GM19043 (cell line): ENCODE data around the gene TMC2.
"Not testable (repeated sequence)": the region's sequence is repeated elsewhere in the genome, so short reads cannot be mapped to it uniquely, and the experiment has no call there.

Source experiments
- ATAC-seq: cut with Tn5 transposase; IDR thresholded peaks from one replicate; pipeline ENCODE4 v1.9.1; 2021; ENCODE audit warnings: low read depth; ENCODE audit not compliant: unreplicated experiment

The TMC2 gene

GRCh38 chr20:2536560-2536986 lies at the start of gene TMC2:
TSS of gene TMC2 (plus strand) at chr20:2536573. CDS start at chr20:2536622, 49 bp downstream.
- ATAC-seq = no peak

- ATAC-seq = not testable (repeated sequence)
Observed at GRCh38 chr20:2502808-2503384, 33.5 kb upstream of the TMC2 start.

GRCh38 chr20:2504803-2505202 lies 31.6 kb upstream of the TMC2 start:
- ATAC-seq = not testable (repeated sequence)

DNA sequence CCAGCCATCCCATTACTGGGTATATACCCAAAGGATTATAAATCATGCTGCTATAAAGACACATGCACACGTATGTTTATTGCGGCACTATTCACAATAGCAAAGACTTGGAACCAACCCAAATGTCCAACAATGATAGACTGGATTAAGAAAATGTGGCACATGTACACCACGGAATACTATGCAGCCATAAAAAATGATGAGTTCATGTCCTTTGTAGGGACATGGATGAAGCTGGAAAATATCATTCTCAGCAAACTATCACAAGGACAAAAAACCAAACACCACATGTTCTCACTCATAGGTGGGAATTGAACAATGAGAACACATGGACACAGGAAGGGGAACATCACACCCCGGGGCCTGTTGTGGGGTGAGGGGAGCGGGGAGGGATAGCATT lies 29.9 kb upstream of the TMC2 start:
- ATAC-seq = not testable (repeated sequence)

DNA sequence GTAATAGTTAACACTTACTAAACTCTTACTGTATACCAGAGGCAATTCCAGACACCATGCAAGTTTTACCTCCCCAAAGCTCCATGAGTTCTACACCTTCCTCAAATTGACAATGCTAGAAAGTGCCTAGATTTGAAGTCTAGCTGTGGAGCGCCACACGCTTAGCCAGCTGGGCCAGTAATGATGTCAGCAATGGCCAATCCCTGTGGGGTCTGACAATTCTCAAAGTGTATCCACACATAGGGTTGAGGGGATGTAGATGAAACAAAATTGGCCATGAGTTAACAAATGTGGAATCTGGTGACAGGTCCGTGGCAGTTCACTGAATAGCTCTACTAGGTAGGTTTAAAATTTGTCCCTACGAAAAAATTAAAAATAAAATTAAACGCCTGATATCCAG lies 28.9 kb upstream of the TMC2 start:
- no peak for ATAC-seq

GRCh38 chr20:2507875-2508630 lies 28.3 kb upstream of the TMC2 start:
- no peak for ATAC-seq

GRCh38 chr20:2508631-2509467 lies 27.5 kb upstream of the TMC2 start, which contains the start of gene ZNF343:
TSS of gene ZNF343 (minus strand) at chr20:2508915. CDS start at chr20:2493895, 15,020 bp downstream.
- peak; percentile 94 for ATAC-seq

DNA sequence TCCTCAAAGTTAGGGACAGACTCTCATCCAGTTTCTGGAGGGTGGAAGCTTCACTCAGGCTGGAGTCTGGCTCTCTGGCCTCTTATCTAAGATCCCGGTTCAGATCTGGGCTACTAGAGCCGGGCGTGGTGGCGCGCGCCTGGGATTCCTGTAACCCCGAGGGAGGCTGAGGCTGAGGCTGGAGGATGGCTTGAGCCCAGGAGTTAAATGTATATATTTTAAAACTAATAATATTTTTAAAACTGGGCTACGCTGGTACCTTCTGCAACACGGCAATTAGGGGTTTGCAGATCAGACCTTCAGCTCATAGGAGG lies 26.9 kb upstream of the TMC2 start:
- ATAC-seq = no peak

- ATAC-seq = no peak
Observed at GRCh38 chr20:2509794-2510193, 26.6 kb upstream of the TMC2 start.

DNA sequence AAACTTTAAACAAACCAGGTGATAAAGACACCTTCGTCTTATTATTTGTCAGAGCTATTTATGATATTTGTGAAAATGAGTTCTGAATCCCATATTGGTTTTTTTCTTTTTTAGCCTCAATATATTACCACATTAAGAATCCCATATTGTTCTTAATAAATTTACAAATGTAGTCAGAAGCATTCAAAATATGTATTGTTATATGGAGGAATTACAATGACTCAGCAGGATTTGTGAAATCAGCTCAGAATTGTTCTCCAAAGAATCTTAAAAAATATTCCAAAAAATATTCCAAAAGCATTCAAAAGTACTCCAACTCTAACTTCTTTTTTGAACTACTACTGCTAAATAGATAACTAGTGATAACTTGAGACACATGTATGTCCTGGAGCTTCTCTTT lies 21.2 kb upstream of the TMC2 start:
- ATAC-seq = no peak

- no peak for ATAC-seq
Observed at GRCh38 chr20:2516399-2516798, 20.0 kb upstream of the TMC2 start.

- no peak for ATAC-seq
Observed at GRCh38 chr20:2518096-2518495, 18.3 kb upstream of the TMC2 start.

DNA sequence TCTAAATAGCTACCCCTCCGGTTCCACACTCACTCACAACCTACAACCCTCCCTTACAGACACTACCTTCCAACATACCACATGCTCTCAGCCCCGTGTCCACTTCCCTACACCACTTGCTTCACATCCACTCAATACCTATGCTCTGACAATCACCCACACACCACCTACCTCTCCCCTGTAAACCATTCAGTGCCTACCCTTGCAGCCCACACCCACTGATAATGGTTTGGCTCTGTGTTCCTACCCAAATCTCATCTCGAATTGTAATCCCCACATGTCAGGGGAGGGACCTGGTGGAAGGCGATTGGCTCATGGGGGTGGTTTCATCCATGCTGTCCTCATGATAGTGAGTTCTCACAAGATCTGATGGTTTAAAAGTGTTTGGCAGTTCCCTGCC lies 17.8 kb upstream of the TMC2 start:
- ATAC-seq = no peak

DNA sequence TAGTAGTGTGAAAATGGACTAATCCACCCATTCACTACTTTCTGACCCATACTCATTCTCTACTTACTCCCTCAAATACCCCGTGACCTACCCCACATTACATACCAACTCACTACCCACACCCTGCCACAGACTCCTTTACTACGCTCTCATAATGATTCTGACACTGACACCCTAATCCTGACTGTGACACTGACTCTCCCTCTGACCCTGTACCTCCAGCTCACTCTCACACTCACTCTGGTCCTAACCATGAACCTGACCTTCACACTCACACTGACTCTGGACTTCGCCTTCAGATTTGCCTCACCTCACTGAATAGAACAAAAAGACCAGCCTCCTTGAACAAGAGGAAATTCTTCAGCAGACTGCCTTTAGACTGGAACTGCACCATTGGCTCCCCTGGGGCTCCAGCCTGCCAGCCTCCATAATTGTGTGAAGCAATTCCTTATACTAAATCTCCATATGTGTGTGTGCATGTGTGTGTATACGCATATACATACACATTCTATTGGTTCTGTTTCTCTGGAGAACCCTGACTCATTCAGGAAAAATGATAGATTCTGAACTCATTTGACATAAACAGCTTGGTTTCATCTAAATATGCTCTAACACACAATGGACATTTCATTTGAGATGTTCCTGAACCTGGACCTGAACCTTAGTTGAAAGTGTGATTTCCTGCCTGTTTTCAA lies 17.1 kb upstream of the TMC2 start:
- ATAC-seq = no peak

DNA sequence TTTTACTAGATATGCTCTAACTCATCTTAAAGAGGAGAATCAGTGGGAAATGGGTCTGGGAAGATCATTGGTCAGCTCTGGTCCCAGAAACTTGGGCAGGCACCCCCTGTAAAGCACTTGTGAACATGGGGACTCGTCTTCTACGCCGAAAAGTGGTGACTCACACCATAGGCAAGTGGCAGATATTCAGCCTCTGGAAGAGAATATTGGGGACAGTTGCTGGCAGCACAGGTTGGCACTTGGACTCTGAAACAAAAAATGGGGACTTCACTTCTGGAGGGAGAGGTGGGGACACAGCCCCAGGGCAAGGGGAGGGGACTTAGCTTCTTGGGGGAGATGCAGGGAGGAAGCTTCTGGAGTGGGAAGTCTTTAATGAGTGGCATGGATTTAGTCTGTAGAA lies 15.8 kb upstream of the TMC2 start:
- ATAC-seq = no peak

DNA sequence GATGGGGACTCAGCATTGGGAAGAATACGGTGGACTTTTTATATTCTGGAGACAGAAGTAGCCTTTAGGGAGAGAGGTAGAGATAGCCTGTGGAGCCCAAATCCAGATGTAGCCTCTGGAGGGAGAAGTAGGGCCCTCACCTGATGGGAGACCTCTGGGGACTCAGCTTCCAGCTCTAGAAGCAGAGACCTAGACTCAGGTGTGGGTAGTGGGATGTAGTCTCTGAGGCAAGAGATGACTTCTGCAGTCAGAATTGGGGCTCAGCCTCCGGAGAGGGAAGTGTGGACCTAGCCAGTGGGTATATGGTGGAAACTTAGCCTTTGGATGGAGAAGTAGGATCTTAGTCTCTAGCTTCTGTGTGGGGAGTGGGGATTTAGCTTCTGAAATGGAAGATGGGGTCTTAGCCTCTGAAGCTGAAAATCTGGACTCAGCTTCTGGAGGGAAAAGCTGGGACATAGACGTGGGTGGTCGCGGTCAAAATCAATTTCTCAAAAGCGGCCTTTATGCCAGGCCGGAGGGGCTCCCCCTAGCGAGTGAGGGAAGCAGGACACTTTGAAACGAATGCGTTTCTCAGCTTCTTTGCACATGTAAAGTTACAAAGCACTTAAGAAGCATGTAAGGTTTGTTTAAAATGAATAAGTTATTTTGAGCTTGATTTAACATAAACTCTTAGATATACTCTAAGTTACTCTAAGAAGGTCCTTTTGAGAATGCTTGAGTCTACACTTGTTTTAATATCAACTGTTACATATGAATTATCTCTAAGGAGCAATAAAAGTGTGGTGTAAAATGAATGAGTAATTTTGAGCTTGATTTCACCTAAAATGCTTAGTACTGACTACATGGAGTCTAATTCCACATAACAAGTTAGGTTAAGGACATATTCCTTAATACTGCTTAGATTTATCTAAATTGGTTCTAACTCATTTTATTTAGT lies 14.7 kb upstream of the TMC2 start:
- no peak for ATAC-seq

DNA sequence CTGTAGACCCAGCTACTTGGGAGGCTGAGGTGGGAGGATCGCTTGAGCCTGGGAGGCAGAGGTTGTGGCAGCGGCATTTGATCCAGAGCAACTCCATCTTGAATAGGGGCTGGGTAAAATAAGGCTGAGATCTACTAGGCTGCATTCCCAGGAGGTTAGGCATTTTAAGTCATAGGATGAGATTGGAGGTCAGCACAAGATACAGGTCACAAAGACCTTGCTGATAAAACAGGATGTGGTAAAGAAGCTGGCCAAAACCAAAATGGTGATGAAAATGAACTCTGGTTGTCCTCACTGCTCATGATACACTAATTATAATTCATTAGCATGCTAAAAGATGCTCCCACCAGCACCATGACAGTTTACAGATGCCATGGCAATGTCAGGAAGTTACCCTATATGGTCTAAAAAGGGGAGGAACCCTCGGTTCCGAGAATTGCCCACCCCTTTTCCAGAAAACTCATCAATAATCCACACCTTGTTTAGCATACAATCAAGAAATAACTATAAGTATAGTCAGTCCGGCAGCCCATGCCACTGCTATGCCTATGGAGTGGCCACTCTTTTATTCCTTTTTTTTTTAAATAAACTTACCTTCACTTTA lies 13.4 kb upstream of the TMC2 start:
- not testable (repeated sequence) for ATAC-seq

GRCh38 chr20:2523919-2524708 lies 12.3 kb upstream of the TMC2 start:
- peak; percentile 65 for ATAC-seq
